GM12892 (cell line): ENCODE measurements around the gene SLC66A1.
"Not testable (repeated sequence)": the region's sequence is repeated elsewhere in the genome, so short reads cannot be mapped to it uniquely, and the experiment has no call there.

Source experiments
- POLR2A ChIP-seq: IDR thresholded peaks from 2 replicates; pipeline ENCODE4 v1.6.1; 2011; ENCODE audit warnings: low read depth, low read length, control low read depth
- POLR2AphosphoS5 ChIP-seq: IDR thresholded peaks from 2 replicates; pipeline ENCODE4 v1.6.1; 2011; ENCODE audit warnings: low read depth, low read length, control low read depth

DNA sequence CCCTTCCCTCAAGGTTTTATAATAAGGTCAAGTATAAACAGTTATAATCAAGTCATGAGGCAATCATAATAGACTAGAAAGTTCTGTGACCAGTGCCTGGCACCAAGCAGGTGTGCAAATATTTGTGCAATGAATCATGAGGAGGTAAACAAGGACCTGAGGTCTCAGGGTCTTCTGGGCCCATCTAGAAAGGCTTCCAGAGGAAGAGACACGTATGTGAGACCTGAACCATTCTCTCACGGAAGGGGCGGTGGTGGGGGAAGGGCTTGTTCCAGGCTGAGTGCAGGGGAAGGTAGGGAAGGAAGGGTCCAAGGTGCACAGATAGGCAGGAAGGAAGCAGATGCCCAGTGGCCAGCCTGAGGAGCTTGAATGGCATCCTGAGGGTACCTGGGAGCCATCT is 26.8 kb upstream of the SLC66A1 start:
- not testable (repeated sequence) for TF ChIP-seq POLR2A, POLR2AphosphoS5
